Caco-2 (cell line): ENCODE measurements around the gene RAB22A. TPM values are rescaled to one million over a fixed set of nuclear protein-coding genes. Genes with fewer than 3 reads are reported as not detected.

Experiments
- BruUV-seq: library from RNA; stranded (reverse); fragments of 400-500 nt; replicated peaks from 2 replicates; lab custom pipeline; 2021; lab: Mats Ljungman, UMichigan
- CTCF ChIA-PET: fragments of 300-600 bp; sonication (Branson Sonifier 250); formaldehyde crosslinking; loops from one replicate; lab custom pipeline; 2022; ENCODE audit warnings: antibody characterized with exemption; lab: Charles Lee
- POLR2A ChIA-PET: fragments of 300-600 bp; sonication (Branson Sonifier 250); formaldehyde crosslinking; loops from one replicate; lab custom pipeline; 2022; ENCODE audit warnings: antibody characterized with exemption; lab: Charles Lee
- DNase-seq, 2 experiments: peaks; one replicate each; pipeline versions ENCODE4 v3.0.0 to v3.0.0-alpha.2; 2020 to 2022
- H3K27me3 ChIP-seq: replicated peaks from 2 replicates; pipeline ENCODE4 v1.6.0; 2011; ENCODE audit warnings: low read length; ENCODE audit not compliant: control insufficient read depth, insufficient read depth
- H3K36me3 ChIP-seq: 2 replicates; pipeline ENCODE4 v1.5.1; 2011; ENCODE audit warnings: low read length; ENCODE audit not compliant: control insufficient read depth, insufficient read depth
- H3K4me1 ChIP-seq: fragments of 250-450 bp; sonication (Bioruptor Pico); 2 replicates; pipeline ENCODE4 v1.5.1; 2020; ENCODE audit warnings: mild to moderate bottlenecking
- H3K4me3 ChIP-seq: 2 replicates; pipeline ENCODE4 v1.5.1; 2011; ENCODE audit warnings: low read depth, mild to moderate bottlenecking, control low read depth, low read length
- H3K9me3 ChIP-seq: fragments of 250-450 bp; sonication (Bioruptor Pico); 2 replicates; pipeline ENCODE4 v1.5.1; 2020; ENCODE audit warnings: mild to moderate bottlenecking, moderate library complexity
- H3K27ac Mint-ChIP-seq: one replicate; pipeline ENCODE4 v1.8.0; 2022; ENCODE audit warnings: mixed read lengths; ENCODE audit not compliant: unreplicated experiment
- H3K27me3 Mint-ChIP-seq: one replicate; pipeline ENCODE4 v1.8.0; 2022; ENCODE audit warnings: mixed read lengths; ENCODE audit not compliant: insufficient read depth, unreplicated experiment
- H3K36me3 Mint-ChIP-seq: one replicate; pipeline ENCODE4 v1.8.0; 2022; ENCODE audit warnings: mild to moderate bottlenecking, mixed read lengths; ENCODE audit not compliant: insufficient read depth, unreplicated experiment
- H3K4me1 Mint-ChIP-seq: one replicate; pipeline ENCODE4 v1.8.0; 2022; ENCODE audit warnings: low read depth, mixed read lengths; ENCODE audit not compliant: unreplicated experiment
- H3K4me3 Mint-ChIP-seq: one replicate; pipeline ENCODE4 v1.8.0; 2022; ENCODE audit warnings: mild to moderate bottlenecking, moderate library complexity, mixed read lengths; ENCODE audit not compliant: unreplicated experiment
- H3K9me3 Mint-ChIP-seq: one replicate; pipeline ENCODE4 v1.8.0; 2022; ENCODE audit warnings: mixed read lengths; ENCODE audit not compliant: unreplicated experiment
- CTCF ChIP-seq, 2 experiments: fragments of 200-600 bp in 1 of 2; IDR thresholded peaks; 1 replicate in 1 of 2; 2 replicates in 1 of 2; pipeline versions ENCODE4 v1.5.1 to v1.8.0; 2011 to 2022; ENCODE audit warnings: antibody characterized with exemption in 1 of 2, control low read depth in 1 of 2, inconsistent platforms in 1 of 2, low read depth in 1 of 2, low read length in 1 of 2, mild to moderate bottlenecking in 1 of 2, moderate library complexity in 1 of 2; ENCODE audit not compliant: insufficient read depth in 1 of 2, severe bottlenecking in 1 of 2, unreplicated experiment in 1 of 2
- intact Hi-C: fragments of 100-400 bp; cut with micrococcal nuclease; formaldehyde crosslinking; loops from one replicate; pipeline ENCODE4 v1.10.0; 2022; ENCODE audit not compliant: unreplicated experiment
- total RNA-seq: library from RNA; stranded (reverse); gene quantifications from 2 replicates; pipeline ENCODE4 v1.2.3, GENCODE V29; 2022

The RAB22A gene
- total RNA-seq, 1 experiment from 2014 or later, result 24.1 TPM

- H3K4me1 Mint-ChIP-seq, result peaks cover 30% of the 10 kb centered on the region
- intact Hi-C loops, result loop anchor here (5.0 kb wide), 1 partner anchor 76 kb away; no protein-coding TSS in a partner anchor
- ChIA-PET POLR2A (interaction anchor here (0.7 to 1.7 kb wide), 6 partner anchors 14 to 644 kb away, joined by 3 to 26 read pairs (median 6); partner anchors contain the start of gene ATP5F1E), CTCF (interaction anchor here (0.7 to 1.1 kb wide), 2 partner anchors 263 to 1068 kb away, joined by 3 to 9 read pairs; partner anchors contain the start of gene STX16)
- Histone ChIP-seq H3K4me3 (peak overlapping the region; percentile 48; the same call in 1 of the 2 replicates), H3K4me1 (peaks cover 22% of the 10 kb centered on the region), H3K36me3 (peaks cover 5% of the 10 kb centered on the region; the same call in 1 of the 2 replicates), H3K9me3 (peaks cover 14% of the 10 kb centered on the region), H3K27me3 (no peaks in the 10 kb centered on the region)
- TSS peak; percentile 63 for BruUV-seq
- no peak for TF ChIP-seq CTCF (IDR thresholded peaks at IDR 0.05; ENCODE audit: insufficient read depth in 1 of 2, low read depth in 1 of 2, low read length in 1 of 2, severe bottlenecking in 1 of 2, unreplicated experiment in 1 of 2)
- no peak for DNase-seq
- no peak overlapping the region for H3K27ac Mint-ChIP-seq
- H3K9me3 Mint-ChIP-seq, result no peaks in the 10 kb centered on the region
- H3K36me3 Mint-ChIP-seq, result peaks cover 42% of the 10 kb centered on the region
- no peaks in the 10 kb centered on the region for H3K27me3 Mint-ChIP-seq
- H3K4me3 Mint-ChIP-seq, result peak overlapping the region; percentile 86
These were observed 78.6 kb downstream of the RAB22A start for GRCh38 chr20:58388028-58388601.

DNA sequence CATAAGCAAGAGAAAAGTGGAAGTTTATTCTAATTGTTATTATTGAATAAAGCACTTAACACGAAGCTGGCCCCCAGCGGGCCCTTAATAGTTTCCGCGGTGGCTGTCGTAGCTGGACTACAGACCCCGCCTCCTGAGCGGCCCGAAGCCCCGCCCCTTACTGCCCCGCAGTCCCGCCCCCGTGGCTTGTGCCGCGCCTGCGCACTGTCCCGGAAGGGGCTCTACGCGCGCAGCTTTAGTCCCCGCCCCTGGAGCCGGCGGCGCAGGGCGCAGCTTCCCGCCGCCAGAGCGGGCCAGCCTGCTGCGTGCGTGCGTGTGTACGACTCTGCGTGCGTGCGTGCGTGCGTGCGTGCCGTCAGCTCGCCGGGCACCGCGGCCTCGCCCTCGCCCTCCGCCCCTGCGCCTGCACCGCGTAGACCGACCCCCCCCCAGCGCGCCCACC is 79.4 kb downstream of the RAB22A start, which contains the start of gene VAPB:
TSS of gene VAPB (plus strand) at position 348 of the 442 bp plus-strand sequence. CDS start 231 bp downstream, outside the sequence.
- Mint-ChIP-seq H3K4me3 (peak within 1 kb of the TSS; percentile 86), H3K27me3 (no peaks in the 10 kb centered on the region), H3K4me1 (peaks cover 36% of the 10 kb centered on the region), H3K36me3 (peaks cover 50% of the 10 kb centered on the region), H3K27ac (peak within 1 kb of the TSS; percentile 88), H3K9me3 (no peaks in the 10 kb centered on the region)
- POLR2A ChIA-PET, result interaction anchor here (0.6 to 1.7 kb wide), 17 partner anchors 15 to 643 kb away, joined by 3 to 26 read pairs (median 4); partner anchors contain the start of genes ATP5F1E, RAB22A and STX16
- intact Hi-C loops, result loop anchor here (1.0 to 5.0 kb wide), 3 partner anchors 16 to 77 kb away; no protein-coding TSS in a partner anchor
- Histone ChIP-seq H3K9me3 (peaks cover 14% of the 10 kb centered on the region), H3K27me3 (no peaks in the 10 kb centered on the region), H3K4me3 (peak within 1 kb of the TSS; percentile 74), H3K36me3 (peaks cover 5% of the 10 kb centered on the region; the same call in 1 of the 2 replicates), H3K4me1 (peaks cover 22% of the 10 kb centered on the region)
- no peak for TF ChIP-seq CTCF (IDR thresholded peaks at IDR 0.05; ENCODE audit: insufficient read depth in 1 of 2, low read depth in 1 of 2, low read length in 1 of 2, severe bottlenecking in 1 of 2, unreplicated experiment in 1 of 2)
- CTCF ChIA-PET, result interaction anchor here (0.6 to 1.4 kb wide), 15 partner anchors 10 to 1067 kb away, joined by 3 to 9 read pairs (median 3); partner anchors contain the start of genes RAB22A and STX16
- DNase-seq, result peak; percentile 98 to 100
- no TSS peak for BruUV-seq

DNA sequence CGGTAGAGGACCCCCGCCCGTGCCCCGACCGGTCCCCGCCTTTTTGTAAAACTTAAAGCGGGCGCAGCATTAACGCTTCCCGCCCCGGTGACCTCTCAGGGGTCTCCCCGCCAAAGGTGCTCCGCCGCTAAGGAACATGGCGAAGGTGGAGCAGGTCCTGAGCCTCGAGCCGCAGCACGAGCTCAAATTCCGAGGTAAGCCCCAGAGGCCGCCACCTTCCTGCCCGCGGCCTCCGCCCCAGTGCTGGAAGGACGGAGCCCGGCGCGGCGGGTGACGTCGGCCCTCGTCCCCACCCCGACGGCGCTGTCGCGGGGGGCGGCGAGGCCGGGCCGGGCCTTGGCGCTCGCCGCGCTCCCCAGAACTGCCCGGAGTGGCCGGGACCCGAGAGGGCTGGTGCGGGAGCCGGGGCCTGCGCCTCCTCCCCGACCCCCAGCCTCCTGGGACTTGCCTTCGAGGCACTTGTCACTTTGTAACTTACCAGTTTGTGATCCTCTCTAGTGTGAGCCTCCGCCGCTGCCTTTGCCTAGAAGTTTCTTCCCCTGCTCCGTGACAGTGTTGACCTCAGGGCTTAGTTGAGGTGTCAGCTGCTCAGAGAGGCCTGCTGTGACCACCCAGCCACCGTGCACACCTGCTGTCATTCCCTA is 79.9 kb downstream of the RAB22A start:
- H3K27me3 Mint-ChIP-seq, result no peaks in the 10 kb centered on the region
- ChIA-PET POLR2A (interaction anchor here (0.6 to 1.7 kb wide), 11 partner anchors 22 to 262 kb away, joined by 3 to 26 read pairs (median 5); partner anchors contain the start of genes RAB22A and STX16), CTCF (interaction anchor here (0.6 to 1.4 kb wide), 13 partner anchors 10 to 920 kb away, joined by 3 to 9 read pairs (median 3); partner anchors contain the start of gene STX16)
- Histone ChIP-seq H3K4me3 (peak overlapping the region; percentile 74), H3K4me1 (peaks cover 27% of the 10 kb centered on the region), H3K36me3 (peaks cover 5% of the 10 kb centered on the region; the same call in 1 of the 2 replicates), H3K9me3 (peaks cover 14% of the 10 kb centered on the region), H3K27me3 (no peaks in the 10 kb centered on the region)
- H3K9me3 Mint-ChIP-seq, result no peaks in the 10 kb centered on the region
- DNase-seq, result peak; percentile 63 to 76
- BruUV-seq, result no TSS peak
- intact Hi-C loops, result loop anchor here (1.0 to 5.0 kb wide), 3 partner anchors 16 to 77 kb away; no protein-coding TSS in a partner anchor
- H3K4me1 Mint-ChIP-seq, result peaks cover 42% of the 10 kb centered on the region
- H3K4me3 Mint-ChIP-seq, result peak overlapping the region; percentile 86
- peak overlapping the region; percentile 88 for H3K27ac Mint-ChIP-seq
- TF ChIP-seq CTCF (IDR thresholded peaks at IDR 0.05; ENCODE audit: insufficient read depth in 1 of 2, low read depth in 1 of 2, low read length in 1 of 2, severe bottlenecking in 1 of 2, unreplicated experiment in 1 of 2), result no peak
- peaks cover 55% of the 10 kb centered on the region for H3K36me3 Mint-ChIP-seq
